8988T (cell line): ENCODE measurements around the gene MID1.

Source experiments
- DNase-seq: peaks from one replicate; pipeline ENCODE4 v3.0.0; 2011

The MID1 gene

DNA sequence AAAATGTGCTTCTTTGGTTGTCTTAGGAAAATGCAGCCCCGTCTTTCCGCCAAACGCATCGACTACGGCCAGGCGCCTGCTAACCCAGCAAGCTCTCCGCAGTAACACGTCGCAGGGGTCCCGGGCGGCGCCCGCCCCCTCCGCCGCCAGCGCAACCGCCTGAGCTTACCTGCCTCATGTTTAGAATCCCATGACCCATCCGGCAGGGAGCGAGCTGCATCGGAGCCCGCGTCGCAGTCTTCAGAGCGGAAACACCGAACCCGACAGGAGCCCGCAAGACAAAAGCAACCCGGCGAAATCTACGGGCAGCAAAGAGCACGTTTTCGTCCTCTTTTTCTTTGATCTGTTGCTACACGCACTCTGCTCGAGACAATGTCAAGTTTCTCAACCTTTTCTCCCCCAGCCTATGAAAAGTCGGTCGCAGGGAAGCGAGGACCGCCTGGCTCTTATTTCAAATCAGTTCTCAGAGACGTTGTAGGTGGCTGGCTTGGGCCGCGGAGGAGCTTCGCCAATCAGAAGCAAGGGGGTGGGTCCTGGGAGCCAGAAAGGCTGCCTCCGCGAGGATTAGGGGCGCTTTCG, at the start of gene MID1:
MID1 (minus strand) TSS at position 465 of the 579 bp plus-strand sequence. CDS start 53,038 bp downstream, outside the sequence.
- DNase-seq = peak; percentile 40

- no peak for DNase-seq
Observed at GRCh38 chrX:10667143-10667542, 46.8 kb upstream of the MID1 start.

DNA sequence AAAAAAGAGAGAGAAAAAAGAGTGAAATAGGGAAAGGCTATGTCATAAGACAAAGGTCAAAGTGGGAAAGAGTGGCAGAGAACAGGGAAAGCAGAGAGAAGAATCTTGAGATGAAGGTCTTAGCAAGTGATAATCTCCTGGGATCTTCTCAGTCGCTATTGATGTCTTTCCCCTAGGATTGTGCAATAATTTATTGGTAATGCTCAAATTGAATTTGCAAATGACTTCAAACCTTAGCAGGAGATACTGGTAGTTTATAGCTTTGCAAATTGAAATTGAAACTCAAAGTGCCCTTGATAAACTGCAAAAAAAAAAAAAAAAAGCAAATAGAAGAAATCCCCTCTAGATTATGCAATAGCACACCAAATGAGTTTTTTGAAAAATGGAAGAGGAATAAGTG, 45.7 kb upstream of the MID1 start:
- no peak for DNase-seq

DNA sequence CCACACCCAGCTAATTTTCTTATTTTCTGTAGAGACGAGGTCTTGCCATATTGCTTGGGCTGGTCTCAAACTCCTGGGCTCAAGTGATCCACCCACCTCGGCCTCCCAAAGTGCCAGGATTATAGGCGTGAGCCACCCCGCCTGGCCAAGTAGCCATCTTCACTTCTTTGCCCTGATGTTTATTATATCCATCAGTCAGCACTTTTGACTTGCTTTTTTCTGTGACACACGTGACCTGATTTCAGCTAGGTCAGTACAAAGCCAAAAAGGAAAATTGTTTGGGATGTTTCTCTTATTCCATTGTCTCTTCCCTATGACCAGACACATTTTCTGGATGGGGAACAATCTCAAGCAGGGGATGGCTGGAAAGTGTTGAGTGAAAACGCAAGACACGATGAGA, 45.3 kb upstream of the MID1 start:
- DNase-seq = no peak

DNA sequence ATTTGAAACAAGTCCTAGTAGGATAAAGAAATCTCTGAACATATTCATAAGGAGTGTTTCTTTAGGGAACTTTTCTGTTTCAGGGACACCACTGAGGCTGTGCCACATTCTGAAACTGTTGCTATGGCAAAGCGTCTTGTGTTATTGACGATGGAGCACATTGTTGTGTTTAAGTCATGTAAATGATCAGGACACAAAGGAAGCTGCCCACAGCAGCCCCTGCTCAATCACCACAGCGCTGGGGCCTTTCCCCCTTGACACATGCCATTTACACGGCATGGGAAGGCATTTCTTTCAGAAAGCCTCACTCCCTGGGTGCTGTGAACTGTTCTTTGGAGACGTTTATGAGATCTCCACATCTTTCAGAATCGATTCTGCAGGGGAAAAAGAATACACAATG, 39.8 kb upstream of the MID1 start:
- no peak for DNase-seq

DNA sequence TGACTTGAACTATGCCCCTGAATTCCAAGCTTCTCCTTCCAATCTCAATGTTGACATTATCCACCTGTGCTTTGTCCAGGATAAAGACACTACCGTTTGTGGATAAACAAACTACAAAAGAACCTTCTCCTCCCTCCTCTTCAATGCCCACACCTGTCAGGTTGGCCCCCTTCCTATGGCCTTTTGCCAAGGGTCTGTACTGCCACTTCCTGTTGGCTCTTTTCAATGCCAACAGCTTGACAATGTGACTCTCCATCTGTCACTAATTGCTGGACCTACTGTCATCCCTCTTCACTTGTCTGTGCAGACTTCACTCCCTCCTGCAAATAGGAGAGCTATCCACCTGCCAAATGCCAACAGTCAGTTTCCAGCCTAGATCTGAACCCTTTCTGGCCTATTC, 35.8 kb upstream of the MID1 start:
- DNase-seq = no peak

DNA sequence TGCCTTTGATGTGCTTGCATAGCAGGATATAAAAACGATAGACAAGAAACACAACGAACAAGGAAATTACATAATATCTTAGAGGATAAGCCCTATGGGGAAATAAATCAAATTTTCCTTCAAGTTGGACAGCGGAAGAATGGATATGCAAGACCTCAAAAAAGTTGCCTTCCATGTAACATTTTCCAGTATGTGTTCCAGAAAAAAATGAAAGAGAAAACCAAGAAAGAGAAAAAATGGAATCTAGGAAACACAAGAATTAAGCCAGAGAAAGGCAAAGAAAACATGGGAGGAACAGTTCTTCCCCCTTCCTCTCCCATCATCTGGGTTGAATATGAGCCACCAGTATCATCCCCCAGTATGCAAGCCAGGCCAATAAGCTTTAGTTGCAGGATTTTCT, 34.6 kb upstream of the MID1 start:
- no peak for DNase-seq

GRCh38 chrX:10653302-10653701, 32.9 kb upstream of the MID1 start:
- no peak for DNase-seq

DNA sequence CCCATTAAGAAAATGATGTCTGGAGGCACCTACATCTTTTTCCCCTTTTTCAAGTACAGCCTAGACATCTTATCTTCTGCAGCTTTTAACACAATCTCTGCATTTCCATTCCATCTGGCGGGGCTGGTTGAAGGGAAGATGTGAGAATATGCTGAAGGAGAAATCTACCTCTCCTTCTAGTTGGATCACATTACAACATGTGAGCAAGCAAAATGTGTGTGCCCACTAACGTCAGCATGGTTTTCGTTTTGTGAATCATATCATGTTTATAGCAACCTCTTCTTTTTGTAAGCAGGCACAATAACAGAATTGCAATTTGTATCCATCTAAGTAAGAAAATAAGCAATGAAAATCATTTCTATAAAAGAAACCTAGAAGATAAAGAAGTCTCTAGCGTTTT, 28.9 kb upstream of the MID1 start:
- DNase-seq = no peak

- DNase-seq = no peak
Observed at GRCh38 chrX:10648614-10649013, 28.2 kb upstream of the MID1 start.

DNA sequence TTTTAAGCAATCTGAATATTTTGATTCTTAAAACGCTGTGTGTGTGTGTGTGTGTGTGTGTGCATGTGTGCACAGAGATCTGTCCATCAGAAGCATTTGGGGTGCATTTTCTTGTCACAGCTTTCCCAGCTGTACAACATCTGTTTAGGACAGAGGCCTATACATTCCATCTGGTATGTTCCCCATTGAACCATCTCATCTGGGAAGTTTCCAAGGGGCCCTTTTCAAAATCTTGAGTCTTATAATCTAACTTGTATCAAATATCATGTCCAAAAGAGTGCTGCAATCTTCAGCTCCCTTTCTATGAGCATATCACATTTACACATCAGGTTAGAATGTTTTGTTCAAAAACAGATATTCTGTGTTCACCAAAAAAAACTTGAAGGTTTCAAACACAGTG, 16.5 kb upstream of the MID1 start:
- no peak for DNase-seq

- DNase-seq = peak; percentile 28
Observed at GRCh38 chrX:10636337-10636736, 16.0 kb upstream of the MID1 start.

DNA sequence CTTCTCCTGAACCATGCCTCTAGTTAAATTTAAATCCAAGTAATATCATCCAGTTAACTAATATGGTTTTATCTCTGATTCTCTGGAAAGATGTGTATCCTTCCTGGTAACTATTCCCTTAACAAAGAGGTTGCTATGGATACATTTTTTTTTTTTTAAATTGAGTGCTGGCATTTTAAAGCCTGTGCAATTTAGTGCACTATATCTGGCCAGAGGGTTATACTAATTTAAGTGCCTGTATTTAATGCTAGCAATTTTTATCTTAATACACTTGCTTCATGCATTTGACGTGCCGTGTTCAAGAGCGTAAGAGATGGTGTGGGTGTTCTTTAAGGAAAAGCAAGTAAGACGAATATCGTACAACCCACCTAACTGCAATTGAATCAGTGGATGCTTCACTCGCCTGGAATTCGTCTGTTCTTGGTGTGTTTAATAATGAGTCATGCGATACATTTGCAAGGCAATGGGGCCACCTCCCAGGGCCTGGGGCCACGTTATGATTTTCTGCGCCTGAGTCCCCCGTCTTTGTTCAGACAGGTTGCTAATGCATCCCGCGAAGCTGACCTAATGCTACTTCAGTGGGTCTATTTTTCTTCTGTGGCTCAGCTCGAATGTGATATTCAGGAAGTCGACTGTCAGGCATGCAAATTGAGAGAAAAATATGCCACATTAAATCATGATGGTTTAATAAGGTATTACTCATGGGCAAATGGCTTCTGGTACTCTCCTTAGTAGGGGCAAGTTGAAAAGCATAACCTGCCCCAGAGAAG, 14.2 kb upstream of the MID1 start:
- peak; percentile 15 for DNase-seq

DNA sequence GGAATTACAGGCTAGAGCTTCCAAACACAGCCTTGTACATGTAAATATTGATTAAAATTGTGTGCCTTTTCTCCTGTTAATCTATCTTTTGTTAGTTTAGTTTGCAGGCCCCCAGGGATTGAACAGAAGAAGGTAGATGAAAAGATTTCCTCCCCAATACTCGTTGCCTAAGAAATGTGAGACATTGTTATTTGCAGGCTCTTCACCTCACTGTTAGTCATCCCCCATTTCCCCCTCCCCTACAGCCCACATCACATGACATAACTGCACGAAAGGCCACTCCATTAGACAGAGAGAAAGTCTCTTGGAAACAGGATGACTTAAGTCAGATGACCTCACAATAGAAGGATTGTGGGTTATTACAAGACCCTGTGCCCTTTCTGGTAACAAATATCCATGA, 13.3 kb upstream of the MID1 start:
- peak; percentile 26 for DNase-seq

GRCh38 chrX:10631416-10632145, 11.2 kb upstream of the MID1 start:
- DNase-seq = no peak

- no peak for DNase-seq
Observed at GRCh38 chrX:10630320-10630719, 9.9 kb upstream of the MID1 start.

- DNase-seq = no peak
Observed at GRCh38 chrX:10629905-10630304, 9.5 kb upstream of the MID1 start.

DNA sequence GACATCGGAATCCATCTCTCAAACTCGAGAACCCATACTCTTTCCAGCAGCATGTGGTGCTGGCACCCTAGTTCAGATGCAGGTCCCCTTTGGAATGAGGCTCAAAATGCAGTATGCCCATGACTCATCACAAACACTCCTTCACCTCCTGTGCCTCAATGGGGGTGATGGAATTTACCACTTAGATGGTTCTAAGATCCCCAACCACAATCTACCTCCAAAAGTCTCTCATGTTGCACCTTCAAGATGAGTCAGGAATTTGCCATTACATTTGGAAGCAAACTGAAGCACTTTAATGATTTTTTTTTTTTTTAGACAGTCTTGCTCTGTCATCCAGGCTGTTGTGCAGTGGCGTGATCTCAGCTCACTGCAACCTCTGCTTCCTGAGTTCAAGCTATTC, 8.5 kb upstream of the MID1 start:
- DNase-seq = no peak

DNA sequence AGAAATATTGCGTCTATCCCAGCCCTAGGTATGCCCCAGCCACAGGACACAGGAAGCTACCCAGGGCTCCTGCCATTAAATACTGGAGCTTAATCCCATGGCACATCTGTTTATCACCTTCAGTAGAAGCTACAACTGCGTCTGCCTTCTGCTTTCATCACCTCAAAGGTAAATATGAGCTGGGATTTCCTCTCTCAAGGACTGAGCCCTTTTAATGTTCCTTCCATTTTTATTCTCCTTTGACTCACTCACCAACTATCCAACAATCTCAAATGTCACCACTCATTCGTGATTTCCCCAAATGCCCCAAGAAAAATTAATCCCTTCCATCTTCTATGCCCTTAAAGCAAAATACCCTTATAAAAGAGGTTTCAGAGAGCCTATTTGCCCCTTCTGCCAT, 1.8 kb upstream of the MID1 start:
- DNase-seq = no peak

GRCh38 chrX:10619425-10620046, 849 bp downstream of the MID1 start:
- DNase-seq = no peak

DNA sequence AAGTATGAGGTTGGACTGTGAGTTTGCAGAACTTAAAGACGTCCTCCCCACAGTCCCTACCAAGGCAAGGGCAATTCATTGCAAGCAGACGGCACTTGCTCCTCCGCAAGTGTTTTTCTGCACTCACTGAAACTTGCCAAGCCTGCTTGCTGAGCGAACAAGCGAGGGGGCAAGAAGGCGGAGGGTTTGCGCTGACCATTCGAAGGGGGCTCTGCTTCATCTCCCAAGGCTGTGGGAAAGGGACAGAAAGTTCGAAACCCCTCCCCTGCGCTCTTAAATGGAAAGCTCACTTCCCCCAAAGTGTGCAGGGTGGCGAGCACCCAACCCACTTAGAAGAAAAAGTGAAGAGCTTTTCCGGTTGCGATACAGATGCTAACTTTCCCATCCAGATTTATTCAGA, 1.4 kb downstream of the MID1 start:
- DNase-seq = no peak

- DNase-seq = no peak
Observed at GRCh38 chrX:10617999-10618351, 2.4 kb downstream of the MID1 start.

- no peak for DNase-seq
Observed at GRCh38 chrX:10617186-10617998, 3.0 kb downstream of the MID1 start.
